Mucosa of rectum (tissue), 2 donors: ENCODE results near the gene XPR1.

Experiments
- H3K27ac ChIP-seq, 2 donors: one replicate each; pipeline ENCODE4 v1.7.0; 2013; ENCODE audit warnings: inconsistent platforms in 2 of 2, low read depth in 2 of 2, low read length in 2 of 2
- H3K27me3 ChIP-seq, 2 donors: one replicate each; pipeline ENCODE4 v1.7.0; 2013; ENCODE audit warnings: low read length in 2 of 2; ENCODE audit not compliant: control insufficient read depth in 2 of 2, insufficient read depth in 2 of 2
- H3K36me3 ChIP-seq, 2 donors: one replicate each; pipeline ENCODE4 v1.7.0; 2013; ENCODE audit warnings: low read length in 2 of 2; ENCODE audit not compliant: control insufficient read depth in 2 of 2, insufficient read depth in 2 of 2
- H3K4me1 ChIP-seq, 2 donors: one replicate each; pipeline ENCODE4 v1.7.0; 2013; ENCODE audit warnings: low read length in 2 of 2, mild to moderate bottlenecking in 1 of 2; ENCODE audit not compliant: control insufficient read depth in 2 of 2, insufficient read depth in 2 of 2
- H3K4me3 ChIP-seq, 2 donors: one replicate each; pipeline ENCODE4 v1.7.0; 2013; ENCODE audit warnings: low read length in 2 of 2
- H3K9ac ChIP-seq, 2 donors: one replicate each; pipeline ENCODE4 v1.7.0; 2013; ENCODE audit warnings: low read length in 2 of 2, low read depth in 1 of 2, mild to moderate bottlenecking in 1 of 2
- H3K9me3 ChIP-seq, 2 donors: one replicate each; pipeline ENCODE4 v1.7.0; 2013; ENCODE audit warnings: low read length in 2 of 2; ENCODE audit not compliant: control insufficient read depth in 2 of 2
- donor health status: healthy.
- donor health status: Normal muscosa, but diverticular disease.

Gene XPR1

DNA sequence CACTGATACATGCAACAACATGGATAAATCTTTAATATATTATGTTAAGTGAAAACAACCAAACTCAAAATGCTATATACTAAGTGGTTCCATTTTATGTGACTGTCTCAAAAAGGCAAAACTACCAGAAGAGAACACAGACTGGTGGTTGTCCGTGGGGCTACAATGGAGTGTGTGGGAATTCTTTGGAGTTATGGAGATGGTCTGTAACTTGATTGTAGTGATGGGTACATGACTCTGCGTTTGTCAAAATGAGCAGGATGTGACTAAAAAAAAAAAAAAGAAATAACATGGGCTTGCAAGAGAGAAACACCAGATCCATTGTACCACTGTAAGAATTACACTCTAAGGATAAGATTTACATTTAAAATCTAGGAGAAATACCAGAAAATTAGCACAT lies 228.7 kb downstream of the XPR1 start:
- Histone ChIP-seq H3K27me3 (no peaks in the 10 kb centered on the region), H3K4me1 (no peaks in the 10 kb centered on the region), H3K36me3 (no peaks in the 10 kb centered on the region), H3K9ac (no peak overlapping the region), H3K4me3 (no peak overlapping the region), H3K9me3 (no peaks in the 10 kb centered on the region), H3K27ac (no peak overlapping the region)

DNA sequence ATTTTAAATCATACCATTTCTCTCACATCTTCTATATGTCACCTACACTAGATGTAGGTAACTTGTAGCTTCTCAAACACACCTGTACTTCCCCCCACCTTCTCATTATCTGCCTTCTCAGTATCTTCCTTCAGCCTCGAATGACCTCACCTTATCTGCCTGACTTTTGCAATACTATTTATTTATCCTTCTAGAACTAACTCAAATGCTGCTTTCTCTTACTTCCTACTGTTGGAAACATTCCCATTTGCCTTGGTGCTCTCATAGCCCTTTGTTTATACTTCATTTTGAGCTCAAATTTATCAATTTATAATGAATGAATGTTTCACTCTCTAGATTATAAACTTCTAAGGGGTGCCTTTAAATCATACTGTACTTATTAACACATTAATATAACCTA lies 230.5 kb downstream of the XPR1 start:
- H3K9ac ChIP-seq: no peak overlapping the region
- no peaks in the 10 kb centered on the region for H3K36me3 ChIP-seq
- H3K4me1 ChIP-seq: no peaks in the 10 kb centered on the region
- no peak overlapping the region for H3K27ac ChIP-seq
- no peak overlapping the region for H3K4me3 ChIP-seq
- no peaks in the 10 kb centered on the region for H3K9me3 ChIP-seq
- no peaks in the 10 kb centered on the region for H3K27me3 ChIP-seq

DNA sequence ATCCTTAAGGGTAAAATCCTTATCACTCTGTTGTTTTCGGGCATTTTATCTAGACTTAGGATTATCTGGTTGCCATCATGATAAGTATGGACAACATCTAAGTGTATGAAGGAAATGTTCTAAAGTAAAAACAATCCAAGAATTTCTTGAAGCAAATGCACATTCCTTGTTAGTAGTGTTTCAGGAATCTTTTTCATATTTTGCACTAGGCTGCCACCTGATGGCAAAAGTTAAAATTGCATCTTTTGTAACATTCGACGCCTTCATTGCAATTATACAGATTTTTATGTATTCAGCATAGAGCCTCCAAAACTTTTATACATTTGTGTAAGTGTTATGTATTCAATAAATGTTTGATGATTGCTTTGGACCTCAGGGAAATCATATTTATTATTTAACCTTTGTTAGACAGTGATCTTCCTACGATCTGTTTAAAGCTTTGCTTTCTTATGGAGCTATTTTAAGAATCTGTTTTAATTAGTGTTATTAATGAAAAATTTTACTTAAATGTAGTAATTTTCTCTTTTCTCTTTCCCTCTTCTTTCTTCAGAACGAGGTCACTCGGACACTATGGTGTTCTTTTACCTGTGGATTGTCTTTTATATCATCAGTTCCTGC lies 231.4 kb downstream of the XPR1 start:
- no peaks in the 10 kb centered on the region for H3K4me1 ChIP-seq
- no peak overlapping the region for H3K27ac ChIP-seq
- no peaks in the 10 kb centered on the region for H3K9me3 ChIP-seq
- no peaks in the 10 kb centered on the region for H3K27me3 ChIP-seq
- no peak overlapping the region for H3K4me3 ChIP-seq
- H3K9ac ChIP-seq: no peak overlapping the region
- H3K36me3 ChIP-seq: no peaks in the 10 kb centered on the region

DNA sequence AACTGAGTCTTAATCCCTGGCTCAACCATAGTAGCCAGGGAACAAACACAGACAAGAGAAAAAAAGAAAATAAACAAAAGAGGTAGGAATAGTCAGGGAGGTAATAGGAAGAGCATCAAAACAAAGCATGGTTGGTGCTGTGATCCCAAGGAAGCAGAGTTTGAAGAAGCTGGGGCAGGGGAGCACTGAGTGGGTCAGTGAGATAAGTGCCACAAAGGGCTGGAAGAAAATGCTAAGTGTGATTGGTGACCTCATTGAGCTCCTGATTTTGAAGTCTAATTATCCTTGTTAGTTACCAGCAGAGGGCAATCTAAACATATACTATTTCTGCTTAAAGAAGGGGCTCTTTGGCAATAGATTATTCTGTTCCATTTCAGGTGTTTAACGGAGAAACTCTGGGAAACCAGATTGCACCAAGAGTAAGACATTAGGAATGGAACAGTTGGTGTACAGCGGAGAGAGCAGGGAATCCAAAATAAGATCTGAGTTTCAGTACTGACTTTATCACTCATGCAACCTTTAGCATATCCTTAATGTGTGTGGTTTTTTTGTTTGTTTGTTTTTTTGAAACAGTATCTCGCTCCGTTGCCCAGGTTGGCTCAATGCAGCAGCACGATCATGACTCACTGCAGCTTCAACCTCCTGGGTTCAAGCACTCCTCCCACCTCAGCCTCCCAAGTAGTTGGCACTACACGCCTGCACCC lies 250.1 kb downstream of the XPR1 start:
- Histone ChIP-seq H3K27me3 (no peaks in the 10 kb centered on the region), H3K9ac (no peak overlapping the region), H3K9me3 (no peaks in the 10 kb centered on the region), H3K4me1 (no peaks in the 10 kb centered on the region), H3K36me3 (peaks cover 2 to 5% of the 10 kb centered on the region in 2 donors), H3K4me3 (no peak overlapping the region), H3K27ac (no peak overlapping the region)

DNA sequence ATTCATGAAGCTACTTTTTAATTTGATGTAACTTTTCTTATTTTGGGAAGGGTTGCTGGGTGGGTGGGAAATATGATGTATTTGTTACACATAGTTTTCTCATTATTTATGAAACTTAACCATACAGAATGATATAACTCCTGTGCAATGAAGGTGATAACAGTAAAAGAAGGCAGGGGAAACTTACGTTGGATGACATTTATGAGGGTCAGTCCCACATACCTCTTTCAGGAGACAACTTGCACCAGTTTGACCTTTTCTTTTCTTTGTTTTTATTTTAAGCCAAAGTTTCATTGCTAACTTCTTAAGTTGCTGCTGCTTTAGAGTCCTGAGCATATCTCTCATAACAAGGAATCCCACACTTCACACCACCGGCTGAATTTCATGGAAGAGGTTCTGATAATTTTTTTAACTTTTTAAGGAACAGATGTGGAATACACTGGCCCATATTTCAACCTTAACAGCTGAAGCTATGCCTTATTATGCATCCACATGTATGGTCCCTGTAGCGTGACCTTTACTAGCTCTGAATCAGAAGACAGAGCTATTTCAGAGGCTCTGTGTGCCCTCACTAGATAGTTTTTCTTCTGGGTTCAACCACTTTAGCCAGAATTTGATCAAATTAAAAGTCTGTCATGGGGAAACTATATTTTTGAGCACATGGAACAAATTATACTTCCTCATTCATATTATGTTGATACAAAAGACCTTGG lies 252.9 kb downstream of the XPR1 start:
- no peaks in the 10 kb centered on the region for H3K27me3 ChIP-seq
- H3K4me1 ChIP-seq: no peaks in the 10 kb centered on the region
- H3K27ac ChIP-seq: no peak overlapping the region
- H3K36me3 ChIP-seq: peaks cover 2 to 5% of the 10 kb centered on the region in 2 donors
- H3K9me3 ChIP-seq: no peaks in the 10 kb centered on the region
- no peak overlapping the region for H3K9ac ChIP-seq
- no peak overlapping the region for H3K4me3 ChIP-seq

DNA sequence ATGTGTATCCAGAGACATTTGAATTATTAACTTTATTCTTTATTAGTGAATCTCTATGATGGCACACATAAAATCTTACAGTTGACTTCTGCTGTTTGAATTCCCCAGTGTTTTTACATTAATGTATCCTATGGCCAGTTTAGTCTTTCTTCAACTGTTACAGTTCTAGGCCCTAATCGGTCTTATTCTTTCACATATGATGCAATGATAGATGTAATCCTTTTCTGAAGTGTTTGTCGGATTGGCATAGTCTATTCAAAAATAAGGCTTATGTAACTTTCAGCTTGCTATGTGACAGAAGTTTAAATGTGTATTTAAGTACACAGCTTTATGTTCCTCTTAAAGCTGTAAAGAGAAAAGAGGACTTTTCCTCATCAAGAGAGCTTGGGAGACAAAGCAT lies 254.5 kb downstream of the XPR1 start:
- Histone ChIP-seq H3K4me1 (no peaks in the 10 kb centered on the region), H3K36me3 (peaks cover 0 to 2% of the 10 kb centered on the region in 2 donors), H3K9ac (no peak overlapping the region)

DNA sequence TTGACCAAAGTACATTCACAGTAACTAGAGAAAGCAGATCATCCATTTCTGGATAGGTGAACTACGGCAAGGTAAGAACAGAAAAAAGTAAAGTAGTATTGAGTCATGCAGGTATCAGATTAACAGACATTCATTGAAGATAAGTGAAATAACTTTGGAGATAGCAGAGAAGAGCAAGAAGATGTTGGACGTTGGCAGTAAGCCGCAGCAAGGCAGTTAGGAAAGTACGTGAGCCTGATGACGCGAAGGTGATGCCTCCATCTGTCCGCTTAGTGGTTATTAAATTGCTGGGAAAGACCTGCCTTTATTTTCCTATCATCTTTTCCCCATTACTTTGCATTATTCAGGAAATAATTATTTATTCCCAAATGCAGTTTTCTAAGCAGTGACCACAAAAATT lies 256.0 kb downstream of the XPR1 start:
- Histone ChIP-seq H3K4me1 (no peaks in the 10 kb centered on the region), H3K4me3 (no peak overlapping the region), H3K9ac (no peak overlapping the region), H3K36me3 (peaks cover 0 to 2% of the 10 kb centered on the region in 2 donors), H3K27me3 (no peaks in the 10 kb centered on the region), H3K9me3 (no peaks in the 10 kb centered on the region), H3K27ac (no peak overlapping the region)

More for the DNA sequence above, 254.5 kb downstream of the XPR1 start:
- Histone ChIP-seq H3K4me3 (no peak overlapping the region), H3K27ac (no peak overlapping the region), H3K27me3 (no peaks in the 10 kb centered on the region), H3K9me3 (no peaks in the 10 kb centered on the region)

DNA sequence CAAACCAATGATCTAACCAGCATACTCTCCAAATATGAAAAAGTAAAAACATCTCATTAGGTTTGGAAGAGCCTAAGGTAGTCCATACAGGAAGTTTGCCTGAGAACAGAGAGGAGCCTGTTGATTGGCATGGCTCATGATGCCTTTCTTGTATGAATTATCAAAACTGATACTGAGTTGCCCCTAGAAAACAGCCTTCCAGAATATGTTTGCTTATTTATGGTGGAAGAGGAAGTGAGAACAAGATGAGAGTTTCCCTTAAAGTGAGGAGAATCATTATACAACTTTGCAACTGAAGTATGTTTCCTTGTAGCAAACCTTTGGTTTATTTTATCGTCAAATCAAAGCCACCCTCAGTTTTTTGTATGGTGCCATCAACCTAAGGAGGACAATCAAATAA lies 257.0 kb downstream of the XPR1 start:
- H3K9ac ChIP-seq: no peak overlapping the region
- H3K36me3 ChIP-seq: peaks cover 0 to 2% of the 10 kb centered on the region in 2 donors
- no peaks in the 10 kb centered on the region for H3K9me3 ChIP-seq
- no peak overlapping the region for H3K4me3 ChIP-seq
- H3K4me1 ChIP-seq: no peaks in the 10 kb centered on the region
- no peaks in the 10 kb centered on the region for H3K27me3 ChIP-seq
- no peak overlapping the region for H3K27ac ChIP-seq

DNA sequence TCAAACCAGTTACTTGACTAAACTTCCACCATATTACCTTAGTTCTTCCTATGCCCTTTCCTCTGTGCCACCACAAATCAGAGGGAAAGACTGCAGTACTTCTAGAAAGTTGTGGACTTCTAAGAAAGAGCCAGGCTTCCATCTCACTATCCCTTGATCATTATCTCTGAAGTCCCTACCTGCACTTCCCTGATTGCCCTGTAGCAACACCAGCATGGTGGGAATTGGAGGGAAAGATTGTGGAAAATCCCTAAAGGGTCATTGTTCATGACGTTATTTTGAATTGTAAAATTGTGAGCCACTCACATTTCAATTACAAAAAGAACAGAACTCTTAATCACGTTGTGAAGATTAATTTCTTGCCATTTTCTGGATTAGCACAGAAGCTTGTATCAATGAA lies 257.5 kb downstream of the XPR1 start:
- Histone ChIP-seq H3K4me1 (no peaks in the 10 kb centered on the region), H3K9ac (no peak overlapping the region), H3K4me3 (no peak overlapping the region), H3K27me3 (no peaks in the 10 kb centered on the region), H3K36me3 (peaks cover 0 to 2% of the 10 kb centered on the region in 2 donors), H3K27ac (no peak overlapping the region), H3K9me3 (no peaks in the 10 kb centered on the region)

DNA sequence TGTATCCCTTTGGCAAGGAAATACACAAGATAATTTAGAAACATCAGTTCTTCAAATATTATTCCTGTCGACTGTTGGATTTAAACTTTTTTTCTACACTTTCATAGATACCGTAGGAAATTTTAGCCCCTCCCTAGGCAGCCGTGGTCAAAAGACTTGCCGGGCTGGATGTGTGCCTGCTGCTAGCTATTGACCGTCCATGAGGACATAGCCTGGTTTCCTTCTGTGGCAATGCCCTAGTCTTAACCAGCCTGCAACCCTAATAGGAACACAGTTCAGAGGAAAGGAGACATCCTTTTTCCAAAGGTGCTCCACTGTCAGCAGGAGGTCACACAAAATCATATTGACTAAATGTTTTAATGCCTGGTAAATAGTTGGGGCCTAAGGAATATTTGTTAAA lies 260.4 kb downstream of the XPR1 start:
- Histone ChIP-seq H3K9me3 (no peaks in the 10 kb centered on the region), H3K36me3 (no peaks in the 10 kb centered on the region), H3K4me1 (no peaks in the 10 kb centered on the region), H3K27me3 (no peaks in the 10 kb centered on the region), H3K9ac (no peak overlapping the region), H3K27ac (no peak overlapping the region), H3K4me3 (no peak overlapping the region)
